GM12878 (cell line): ENCODE measurements around the gene DCDC1.

Experiments
- SRF ChIP-seq, 2 experiments: IDR thresholded peaks; 2 replicates each; pipeline ENCODE4 v1.6.1; 2011; ENCODE audit warnings: low read depth in 2 of 2, low read length in 2 of 2, mild to moderate bottlenecking in 1 of 2, moderate library complexity in 1 of 2
- TAF1 ChIP-seq: IDR thresholded peaks from 2 replicates; pipeline ENCODE4 v1.6.1; 2011; ENCODE audit warnings: mild to moderate bottlenecking, low read depth, low read length, borderline replicate concordance

- TF ChIP-seq SRF (IDR thresholded peaks at IDR 0.05; ENCODE audit: low read depth in 2 of 2, low read length in 2 of 2) (no peak), TAF1 (no peak)
These were observed 491.1 kb downstream of the DCDC1 start for GRCh38 chr11:30878400-30878799.
